NCI-H1694 (cell line): ENCODE results near the gene CBX4.
"Not testable (repeated sequence)": the region's sequence is repeated elsewhere in the genome, so short reads cannot be mapped to it uniquely, and the experiment has no call there.

Source experiments
- DNase-seq: peaks from one replicate; lab custom pipeline; 2025; lab: John Stamatoyannopoulos, UW

Gene CBX4

GRCh38 chr17:79859676-79860615 is 20.7 kb upstream of the CBX4 start:
- DNase-seq, result no peak

GRCh38 chr17:79857095-79857494 is 17.9 kb upstream of the CBX4 start:
- DNase-seq, result no peak

- DNase-seq, result no peak
Observed at GRCh38 chr17:79855331-79856124, 16.3 kb upstream of the CBX4 start.

DNA sequence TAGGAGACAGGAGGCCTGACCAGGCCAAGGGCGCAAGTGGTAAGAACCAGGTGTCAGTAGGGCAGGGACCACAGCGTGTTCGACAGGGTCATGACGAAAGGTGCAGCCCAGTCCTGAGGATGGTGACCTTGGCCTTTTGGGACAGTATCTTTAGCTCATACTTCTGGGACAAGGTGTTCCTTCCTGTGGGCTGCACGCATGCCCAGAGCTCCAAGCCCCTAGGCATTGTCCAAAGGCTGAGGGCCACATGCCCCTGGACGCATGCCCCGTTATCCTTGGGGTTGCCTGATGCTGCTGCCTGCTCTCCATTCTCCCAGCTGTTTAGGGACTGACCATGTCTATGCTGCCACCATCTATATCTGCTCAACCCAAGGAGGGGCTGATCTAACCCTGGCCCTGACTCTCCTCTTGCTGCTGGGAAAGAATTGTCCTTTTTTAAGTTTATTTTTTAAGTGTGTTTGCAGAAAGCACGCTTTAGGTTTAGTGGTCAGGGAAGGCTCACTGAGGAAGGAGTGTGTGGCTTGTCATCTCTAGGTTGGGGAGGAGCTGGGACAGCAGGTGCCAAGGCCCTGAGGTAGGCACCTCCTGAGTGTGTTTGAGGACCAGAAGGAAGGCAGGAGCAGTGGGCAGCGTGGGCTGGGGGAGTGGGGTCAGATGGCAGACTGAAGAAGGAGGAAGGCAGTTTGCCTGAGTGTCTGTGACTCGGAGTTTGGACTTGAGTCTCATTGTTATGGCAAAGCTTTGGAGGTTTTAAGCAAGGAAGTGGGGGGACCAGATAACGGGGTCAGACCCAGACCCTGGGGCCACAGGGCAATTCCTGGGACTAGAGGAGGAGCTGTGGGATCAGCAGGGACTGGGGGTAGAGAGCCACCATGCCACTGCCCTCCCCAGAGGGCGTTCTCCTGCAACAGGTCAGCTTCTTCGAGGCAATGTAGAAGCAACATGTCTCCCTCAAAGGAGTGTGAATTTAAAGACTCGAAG is 15.1 kb upstream of the CBX4 start:
- no peak for DNase-seq

GRCh38 chr17:79853168-79853567 is 13.9 kb upstream of the CBX4 start:
- DNase-seq, result not testable (repeated sequence)

DNA sequence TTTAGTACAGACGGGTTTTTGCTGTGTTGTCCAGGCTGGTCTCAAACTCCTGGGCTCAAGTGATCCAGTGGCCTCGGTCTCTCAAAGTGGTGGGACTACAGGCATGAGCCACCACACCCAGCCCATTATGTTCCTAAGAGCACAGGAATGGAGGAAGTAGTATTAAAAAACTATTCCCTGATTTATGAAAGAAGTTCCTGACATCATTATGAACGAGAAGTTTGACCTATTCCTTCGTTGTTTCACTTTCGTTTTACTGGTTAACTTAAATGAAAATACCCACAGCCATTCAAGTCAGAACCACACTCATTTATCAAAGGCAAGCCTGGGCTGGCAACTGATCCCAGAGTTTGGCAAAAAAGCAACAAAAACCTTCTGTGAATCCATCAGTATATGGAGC is 13.5 kb upstream of the CBX4 start:
- DNase-seq, result peak; percentile 30

DNA sequence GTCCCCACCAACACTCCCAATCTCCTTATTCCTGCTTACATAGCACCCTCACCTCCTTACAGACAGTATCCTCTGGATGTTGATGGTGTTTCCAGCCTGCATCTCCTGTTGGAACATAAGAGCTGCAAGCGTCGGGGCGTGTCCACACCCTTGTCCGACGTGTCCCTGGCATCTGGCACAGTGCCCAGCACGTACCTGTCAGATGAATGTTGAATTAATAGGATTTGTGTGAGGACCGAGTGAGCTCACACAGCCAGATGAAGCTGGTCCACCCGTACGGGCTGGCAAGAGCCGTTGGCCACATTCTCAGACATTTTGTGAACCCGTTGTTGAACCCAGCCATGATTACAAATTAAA is 12.2 kb upstream of the CBX4 start:
- DNase-seq, result no peak

DNA sequence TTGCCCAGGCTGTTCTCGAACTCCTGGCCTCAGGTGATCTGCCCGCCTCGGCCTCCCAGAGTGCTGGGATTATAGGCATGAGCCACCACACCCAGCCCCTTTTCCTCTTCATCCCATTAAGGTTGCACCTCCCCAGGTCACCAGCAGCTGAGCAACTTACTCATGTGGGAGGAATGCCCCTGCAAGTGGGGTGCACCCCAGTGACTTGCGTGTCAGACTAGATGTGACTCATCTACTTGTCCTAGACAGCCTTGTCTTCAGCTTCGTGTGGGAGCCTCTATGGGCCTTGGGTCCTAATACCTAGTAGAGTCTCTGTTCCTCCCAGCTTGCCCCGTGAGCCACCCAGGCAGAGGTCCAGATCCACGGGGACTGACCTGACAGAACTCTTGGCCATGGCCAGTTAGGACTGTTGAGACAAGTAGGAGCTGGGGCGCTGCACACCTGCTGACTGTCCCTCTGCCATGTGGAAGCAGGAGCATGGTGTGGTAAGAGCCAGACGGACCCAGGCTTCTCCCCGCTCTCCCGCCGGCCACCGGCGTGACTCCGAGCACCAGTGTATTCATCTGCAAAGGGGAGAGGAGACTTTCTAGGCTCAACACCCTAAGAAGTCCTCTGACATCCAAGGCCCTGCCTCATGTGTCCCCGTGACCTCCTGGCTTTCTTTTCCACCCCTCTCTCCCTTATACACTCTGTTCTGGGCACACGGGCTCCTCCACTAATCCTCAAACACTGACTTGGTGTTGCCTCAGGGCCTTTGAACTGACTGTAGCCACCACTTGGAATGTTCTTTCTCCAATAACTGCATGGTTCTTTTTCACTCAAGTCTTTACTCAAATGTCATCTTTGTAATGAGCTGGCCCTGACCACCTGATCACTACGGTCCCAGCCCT is 11.6 kb upstream of the CBX4 start:
- DNase-seq, result no peak

DNA sequence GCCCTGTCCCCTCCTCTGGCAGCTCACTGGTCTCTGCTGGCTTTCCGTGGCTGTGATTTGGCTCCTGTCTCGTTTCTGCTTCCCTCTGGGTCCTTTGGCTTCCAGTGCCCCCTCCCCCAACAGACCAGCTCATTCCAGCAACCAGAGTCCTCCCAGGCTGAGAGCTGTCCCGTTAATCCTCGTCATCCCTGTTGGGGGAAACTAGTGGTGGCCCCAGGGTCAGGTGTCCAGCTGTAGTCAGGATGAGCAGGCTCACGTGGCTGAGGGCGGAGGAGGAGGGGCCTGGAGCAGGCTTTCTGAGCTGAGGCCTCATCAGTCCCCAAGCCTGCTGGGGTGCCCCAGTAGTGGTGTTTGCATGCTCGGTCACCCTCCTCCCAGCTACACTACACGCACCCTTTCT is 10.7 kb upstream of the CBX4 start:
- no peak for DNase-seq

GRCh38 chr17:79848370-79848766 is 9.1 kb upstream of the CBX4 start:
- no peak for DNase-seq

GRCh38 chr17:79847698-79848369 is 8.6 kb upstream of the CBX4 start:
- no peak for DNase-seq

GRCh38 chr17:79845601-79845949 is 6.3 kb upstream of the CBX4 start:
- DNase-seq, result no peak

DNA sequence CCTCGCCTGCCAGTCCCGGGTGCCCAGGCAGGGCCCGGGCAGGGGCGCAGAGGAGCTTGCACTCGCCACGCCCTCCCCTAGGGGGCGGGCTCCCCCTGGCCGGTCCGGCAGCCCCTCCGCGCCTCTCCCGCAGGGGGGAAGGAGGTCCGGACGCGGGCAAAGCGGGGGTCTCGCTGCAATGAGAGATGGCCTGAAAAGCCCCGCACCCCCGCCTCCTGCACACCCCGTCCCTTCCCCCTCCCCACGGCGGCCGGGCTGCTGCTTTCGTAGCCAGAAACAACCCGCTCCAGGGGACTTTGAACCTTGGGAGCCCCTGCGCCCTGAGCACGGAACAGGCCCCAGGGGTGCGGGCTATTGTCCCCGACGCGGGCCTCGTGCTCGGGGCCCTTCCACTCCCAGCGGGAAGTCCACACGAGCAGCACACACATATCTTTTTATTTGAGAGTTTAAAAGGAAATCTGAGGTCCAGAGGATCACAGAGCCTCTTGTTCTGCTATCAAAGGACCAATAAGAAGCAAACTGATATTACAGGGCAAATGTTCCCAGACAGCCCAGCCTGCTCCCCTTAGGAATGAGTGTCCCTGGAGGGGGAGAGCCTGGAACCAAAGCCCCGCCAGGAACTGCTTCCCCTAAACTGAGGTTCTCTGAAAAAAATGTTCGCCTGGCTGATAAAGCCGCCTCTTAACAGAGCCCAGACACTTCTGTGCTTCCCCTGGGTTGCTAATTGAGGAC is 5.8 kb upstream of the CBX4 start:
- no peak for DNase-seq

- DNase-seq, result no peak
Observed at GRCh38 chr17:79843816-79844800, 4.9 kb upstream of the CBX4 start.

DNA sequence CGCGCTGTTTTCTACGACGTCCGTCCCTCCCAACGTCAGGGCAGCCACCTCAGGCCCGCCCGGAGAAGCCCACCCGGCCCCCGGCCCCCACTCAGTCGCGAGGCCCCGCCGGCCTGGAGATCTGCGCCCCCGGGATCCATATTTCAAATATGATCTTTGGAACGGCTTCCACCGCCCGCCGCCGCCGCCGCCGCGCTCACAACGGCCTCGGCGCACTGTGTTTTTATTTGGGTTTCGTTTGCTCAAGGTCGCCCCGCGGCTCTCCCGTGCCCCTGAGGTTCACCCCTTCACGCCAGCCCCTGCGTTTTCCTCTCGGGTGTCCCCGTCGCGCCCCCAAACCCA is 4.2 kb upstream of the CBX4 start:
- DNase-seq, result no peak

GRCh38 chr17:79842656-79843473 is 3.6 kb upstream of the CBX4 start:
- DNase-seq, result no peak

GRCh38 chr17:79842136-79842655 is 3.0 kb upstream of the CBX4 start:
- DNase-seq, result no peak
